Bronchial epithelial cell (primary cell): ENCODE data around the gene KDR. TPM values are rescaled to one million over a fixed set of nuclear protein-coding genes. Genes with fewer than 3 reads are reported as not detected.

Experiments used
- DNase-seq: peaks from one replicate; pipeline ENCODE4 v3.0.0-alpha.2; 2010; ENCODE audit warnings: low read depth
- FAIRE-seq: peaks from 2 replicates; lab custom pipeline; 2011; peaks lifted over from hg19 to GRCh38; lab: Jason Lieb, UNC
- H3K27me3 ChIP-seq: 2 replicates; pipeline ENCODE4 v1.5.1; 2011; ENCODE audit warnings: low read length; ENCODE audit not compliant: control insufficient read depth, insufficient read depth
- H3K36me3 ChIP-seq: 2 replicates; pipeline ENCODE4 v1.5.1; 2011; ENCODE audit warnings: low read length; ENCODE audit not compliant: control insufficient read depth, insufficient read depth
- H3K4me3 ChIP-seq: 2 replicates; pipeline ENCODE4 v1.5.1; 2011; ENCODE audit warnings: mild to moderate bottlenecking, low read depth, low read length, control low read depth
- total RNA-seq: library from RNA; depleted of rRNA; stranded (reverse); fragments of >200 nt; gene quantifications from 2 replicates; pipeline ENCODE4 v1.2.1, GENCODE V29; 2014
- TF ChIP-seq, protein P1 (sequence below): IDR thresholded peaks from 2 replicates; pipeline ENCODE4 v1.5.1; 2011; ENCODE audit warnings: mild to moderate bottlenecking, moderate library complexity, low read length, control low read depth, inconsistent platforms; ENCODE audit not compliant: insufficient read depth, severe bottlenecking

KDR gene
- total RNA-seq, 1 donor from 2014 or later, result under 0.01 TPM

- Histone ChIP-seq H3K27me3 (peaks cover 22% of the 10 kb centered on the region), H3K36me3 (no peaks in the 10 kb centered on the region), H3K4me3 (no peak overlapping the region)
- no peak for FAIRE-seq
- TF ChIP-seq, protein P1, sequence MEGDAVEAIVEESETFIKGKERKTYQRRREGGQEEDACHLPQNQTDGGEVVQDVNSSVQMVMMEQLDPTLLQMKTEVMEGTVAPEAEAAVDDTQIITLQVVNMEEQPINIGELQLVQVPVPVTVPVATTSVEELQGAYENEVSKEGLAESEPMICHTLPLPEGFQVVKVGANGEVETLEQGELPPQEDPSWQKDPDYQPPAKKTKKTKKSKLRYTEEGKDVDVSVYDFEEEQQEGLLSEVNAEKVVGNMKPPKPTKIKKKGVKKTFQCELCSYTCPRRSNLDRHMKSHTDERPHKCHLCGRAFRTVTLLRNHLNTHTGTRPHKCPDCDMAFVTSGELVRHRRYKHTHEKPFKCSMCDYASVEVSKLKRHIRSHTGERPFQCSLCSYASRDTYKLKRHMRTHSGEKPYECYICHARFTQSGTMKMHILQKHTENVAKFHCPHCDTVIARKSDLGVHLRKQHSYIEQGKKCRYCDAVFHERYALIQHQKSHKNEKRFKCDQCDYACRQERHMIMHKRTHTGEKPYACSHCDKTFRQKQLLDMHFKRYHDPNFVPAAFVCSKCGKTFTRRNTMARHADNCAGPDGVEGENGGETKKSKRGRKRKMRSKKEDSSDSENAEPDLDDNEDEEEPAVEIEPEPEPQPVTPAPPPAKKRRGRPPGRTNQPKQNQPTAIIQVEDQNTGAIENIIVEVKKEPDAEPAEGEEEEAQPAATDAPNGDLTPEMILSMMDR, result no peak
- DNase-seq, result no peak
Observed at GRCh38 chr4:55122235-55122634, 3.2 kb downstream of the KDR start.

- DNase-seq (no peak), FAIRE-seq (no peak)
- TF ChIP-seq, protein P1, result no peak
- Histone ChIP-seq H3K27me3 (peaks cover 20% of the 10 kb centered on the region), H3K36me3 (no peaks in the 10 kb centered on the region), H3K4me3 (no peak overlapping the region)
Observed at GRCh38 chr4:55121246-55121645, 4.1 kb downstream of the KDR start.

- DNase-seq, result no peak
- Histone ChIP-seq H3K4me3 (no peak overlapping the region), H3K27me3 (peaks cover 2% of the 10 kb centered on the region), H3K36me3 (no peaks in the 10 kb centered on the region)
- no peak for FAIRE-seq
- TF ChIP-seq, protein P1, result no peak
Observed at GRCh38 chr4:55118397-55118796, 7.0 kb downstream of the KDR start.

- DNase-seq (no peak), FAIRE-seq (no peak)
- TF ChIP-seq, protein P1, result no peak
- peaks cover 2% of the 10 kb centered on the region for H3K27me3 ChIP-seq
- H3K36me3 ChIP-seq, result no peaks in the 10 kb centered on the region
- no peak overlapping the region for H3K4me3 ChIP-seq
Observed at GRCh38 chr4:55117511-55117910, 7.9 kb downstream of the KDR start.

GRCh38 chr4:55116450-55116849 lies 8.9 kb downstream of the KDR start:
- TF ChIP-seq, protein P1, result no peak
- DNase-seq (peak; percentile 52), FAIRE-seq (no peak)
- Histone ChIP-seq H3K4me3 (no peak overlapping the region), H3K36me3 (no peaks in the 10 kb centered on the region), H3K27me3 (peaks cover 2% of the 10 kb centered on the region)

GRCh38 chr4:55111601-55112000 lies 13.8 kb downstream of the KDR start:
- Histone ChIP-seq H3K4me3 (no peak overlapping the region), H3K27me3 (no peaks in the 10 kb centered on the region), H3K36me3 (no peaks in the 10 kb centered on the region)
- no peak for DNase-seq
- TF ChIP-seq, protein P1, result no peak
- FAIRE-seq, result no peak
